22Rv1 (cell line): Measurements from ENCODE around the gene KAT2A.

ENCODE experiments used
- H3K27ac ChIP-seq: fragments of 450-650 bp; 2 replicates; pipeline ENCODE4 v1.5.1; 2017
- CTCF ChIP-seq: fragments of 450-650 bp; IDR thresholded peaks from 2 replicates; pipeline ENCODE4 v1.5.1; 2017; ENCODE audit warnings: mild to moderate bottlenecking
- ZFX ChIP-seq: fragments of 450-650 bp; IDR thresholded peaks from 2 replicates; pipeline ENCODE4 v1.6.1; 2017; ENCODE audit warnings: antibody characterized with exemption, borderline replicate concordance

The KAT2A gene

DNA sequence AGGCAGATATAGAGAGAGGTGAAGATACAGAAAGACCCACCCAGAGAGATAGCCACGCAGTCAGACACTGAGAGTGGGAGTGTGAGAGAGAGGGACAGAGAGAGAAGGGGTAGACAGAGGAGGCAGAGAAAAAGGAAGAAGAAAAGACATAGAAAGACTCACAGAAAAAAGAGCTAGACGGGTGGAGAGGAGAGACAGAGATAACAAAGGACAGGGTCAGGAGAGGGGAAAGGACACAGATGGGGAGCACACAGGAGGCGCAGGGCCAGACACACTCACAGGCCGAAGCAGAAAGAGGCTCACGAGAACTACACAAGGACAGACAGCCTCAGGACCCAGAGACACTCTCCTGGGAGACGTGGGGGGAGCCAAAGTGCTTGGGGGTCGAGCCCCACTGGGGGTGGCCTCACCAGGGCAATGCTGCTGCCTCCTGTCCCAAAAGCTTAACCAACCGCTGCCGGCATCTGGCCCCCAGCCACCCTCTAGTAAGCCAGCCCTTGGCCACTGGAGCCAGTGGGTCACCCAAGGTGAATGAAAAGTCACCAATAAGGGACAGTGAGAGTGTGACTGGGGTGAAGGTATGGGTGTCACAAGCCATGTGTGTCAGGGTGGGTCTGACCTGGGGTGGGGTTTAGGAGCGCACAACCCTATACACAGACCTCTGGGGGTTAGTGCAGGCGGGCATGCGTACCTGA, 26.6 kb downstream of the KAT2A start:
- H3K27ac ChIP-seq: no peak overlapping the region
- TF ChIP-seq CTCF (no peak), ZFX (no peak)

GRCh38 chr17:42092939-42093338, 28.2 kb downstream of the KAT2A start:
- no peak overlapping the region for H3K27ac ChIP-seq
- TF ChIP-seq CTCF: no peak

DNA sequence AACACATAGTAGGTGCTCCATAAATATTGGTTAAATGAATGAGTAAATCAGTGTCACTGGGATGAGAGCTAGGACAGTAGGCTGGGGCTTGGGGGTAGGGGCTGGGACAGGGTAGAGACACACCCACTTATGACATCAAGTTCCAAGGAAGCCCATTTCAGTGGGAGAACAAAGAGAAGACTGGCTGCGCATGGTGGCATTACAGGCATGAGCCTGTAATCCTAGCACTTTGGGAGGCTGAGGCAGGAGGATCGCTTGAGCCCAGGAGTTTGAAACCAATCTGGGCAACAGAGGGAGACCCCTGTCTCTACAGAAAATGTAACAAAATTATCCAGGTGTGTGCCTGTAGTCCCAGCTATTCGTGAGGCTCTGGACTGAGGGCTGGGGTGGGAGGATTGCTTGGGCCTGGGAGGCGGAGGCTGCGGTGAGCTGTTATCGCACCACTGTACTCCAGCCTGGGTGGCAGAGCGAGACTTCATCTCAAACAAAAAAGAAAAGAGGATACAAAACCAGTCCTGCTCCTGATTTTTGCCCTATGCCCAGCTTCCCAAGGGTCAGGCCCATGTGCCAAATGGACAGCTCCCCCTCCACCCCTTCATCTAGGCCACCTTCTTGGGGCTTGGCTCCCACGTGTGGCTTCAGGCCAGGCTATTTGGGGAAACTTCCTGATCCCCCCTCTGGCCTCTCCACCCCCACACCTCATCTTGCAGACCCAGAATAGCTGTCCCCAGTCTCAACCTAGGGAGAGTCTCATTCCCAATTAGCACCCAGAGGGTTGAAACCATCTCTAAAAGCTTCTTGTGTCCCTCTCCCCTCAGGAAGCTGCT, 30.0 kb downstream of the KAT2A start:
- TF ChIP-seq CTCF (no peak), ZFX (no peak)
- no peak overlapping the region for H3K27ac ChIP-seq

- no peak for TF ChIP-seq ZFX
- no peak for TF ChIP-seq CTCF
- no peak overlapping the region for H3K27ac ChIP-seq
These were observed 32.4 kb downstream of the KAT2A start for GRCh38 chr17:42088736-42089135.

GRCh38 chr17:42087736-42088705, 33.1 kb downstream of the KAT2A start:
- H3K27ac ChIP-seq: no peak overlapping the region
- TF ChIP-seq CTCF: no peak
- no peak for TF ChIP-seq ZFX

DNA sequence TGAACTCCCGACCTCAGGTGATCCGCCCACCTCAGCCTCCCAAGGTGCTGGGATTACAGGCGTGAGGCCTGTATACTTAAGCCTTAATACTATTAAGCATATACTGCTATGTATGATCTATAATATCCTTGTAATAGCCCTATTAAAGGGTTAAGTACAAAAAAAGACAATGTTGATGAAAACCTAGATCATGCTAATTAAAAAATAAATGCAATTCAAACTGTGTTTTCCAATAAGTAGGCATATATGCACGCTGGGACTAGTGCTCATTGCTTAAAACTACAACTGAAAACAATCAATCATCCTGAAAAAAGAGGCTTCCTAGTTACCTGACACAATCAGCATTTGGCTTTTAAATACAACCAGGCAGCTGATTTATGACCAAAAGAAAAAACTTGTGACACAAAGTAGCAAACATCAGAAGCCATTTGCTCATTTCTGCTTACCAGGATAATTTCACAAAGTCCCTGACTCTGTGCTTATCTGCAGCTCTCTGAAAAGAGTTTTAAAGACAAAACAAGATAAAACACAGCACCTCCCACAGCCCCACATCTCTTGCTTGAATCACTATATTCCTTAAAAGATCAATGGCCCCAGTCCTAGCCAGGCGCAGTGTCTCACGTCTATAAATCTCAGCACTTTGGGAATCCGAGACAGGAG, 34.0 kb downstream of the KAT2A start:
- TF ChIP-seq CTCF: no peak
- TF ChIP-seq ZFX: no peak

More for the DNA sequence above, 34.0 kb downstream of the KAT2A start:
- no peak overlapping the region for H3K27ac ChIP-seq
